Kidney glomerular epithelial cell (primary cell): ENCODE data around the gene ZNF346.
"Not testable (repeated sequence)": the region's sequence is repeated elsewhere in the genome, so short reads cannot be mapped to it uniquely, and the experiment has no call there.

ENCODE experiments used
- DNase-seq: peaks from one replicate; lab custom pipeline; 2025; lab: John Stamatoyannopoulos, UW

The ZNF346 gene

GRCh38 chr5:177010153-177010552 lies 12.3 kb upstream of the ZNF346 start:
- no peak for DNase-seq

GRCh38 chr5:177015156-177015555 lies 7.3 kb upstream of the ZNF346 start:
- DNase-seq, result no peak

GRCh38 chr5:177018341-177018740 lies 4.2 kb upstream of the ZNF346 start:
- no peak for DNase-seq

- no peak for DNase-seq
These were observed 2.5 kb upstream of the ZNF346 start for GRCh38 chr5:177020033-177020432.

DNA sequence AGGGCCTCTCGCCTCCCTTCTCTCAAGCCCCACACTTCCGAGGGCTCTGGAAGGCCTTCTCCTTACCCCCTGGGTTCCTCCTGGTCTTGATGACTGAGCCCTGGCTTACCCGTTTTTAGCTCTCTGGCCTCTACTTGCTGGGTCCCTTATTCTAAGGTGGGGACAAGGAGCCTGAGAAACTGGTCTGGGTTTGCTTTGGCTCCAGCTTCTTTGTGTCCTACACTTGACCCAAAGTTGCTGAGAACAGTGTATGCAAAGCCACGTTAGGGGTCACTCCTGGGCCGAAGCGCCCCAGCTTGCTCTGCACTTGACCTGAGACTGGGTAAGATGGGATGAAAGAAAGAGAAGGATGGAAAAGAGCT lies 788 bp downstream of the ZNF346 start:
- DNase-seq, result no peak

DNA sequence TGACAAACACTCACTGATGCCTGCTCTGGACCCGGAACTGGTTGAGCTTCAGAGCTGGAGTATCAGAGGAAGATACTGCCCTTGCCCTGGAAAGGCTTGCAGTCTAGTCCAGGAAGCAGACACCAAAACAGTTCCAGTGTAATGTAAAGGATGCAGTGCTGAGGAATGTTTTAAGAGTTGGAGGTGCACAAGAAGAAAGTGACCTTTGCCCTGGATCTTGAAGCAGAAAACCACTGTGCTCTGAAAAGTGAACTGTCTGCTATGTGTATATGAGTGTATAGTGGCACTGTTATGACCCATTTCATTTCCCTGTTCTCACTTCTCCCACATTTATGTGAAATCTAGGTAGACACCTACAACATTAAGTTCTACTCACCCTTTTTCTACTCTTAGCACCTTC lies 2.1 kb downstream of the ZNF346 start:
- DNase-seq, result no peak

- no peak for DNase-seq
These were observed 2.7 kb downstream of the ZNF346 start for GRCh38 chr5:177025101-177025601.

DNA sequence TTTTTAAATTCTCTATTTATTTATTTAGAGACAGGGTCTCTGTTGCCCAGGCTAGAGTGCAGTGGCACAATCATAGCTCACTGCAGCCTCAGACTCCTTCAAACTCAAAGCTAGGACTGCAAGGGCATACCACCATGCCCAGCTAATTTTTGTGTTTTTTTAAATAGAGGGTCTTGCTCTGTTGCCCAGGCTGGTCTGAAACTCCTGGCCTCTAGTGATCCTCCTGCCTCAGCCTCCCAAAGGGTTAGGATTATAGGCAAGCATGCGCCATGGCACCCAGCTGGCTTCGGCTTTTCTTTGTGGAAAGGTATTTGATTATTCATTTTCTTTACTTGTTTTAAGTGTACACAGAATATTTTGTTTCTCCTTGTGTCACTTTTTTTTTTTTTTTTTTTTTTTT lies 5.2 kb downstream of the ZNF346 start:
- DNase-seq, result no peak

DNA sequence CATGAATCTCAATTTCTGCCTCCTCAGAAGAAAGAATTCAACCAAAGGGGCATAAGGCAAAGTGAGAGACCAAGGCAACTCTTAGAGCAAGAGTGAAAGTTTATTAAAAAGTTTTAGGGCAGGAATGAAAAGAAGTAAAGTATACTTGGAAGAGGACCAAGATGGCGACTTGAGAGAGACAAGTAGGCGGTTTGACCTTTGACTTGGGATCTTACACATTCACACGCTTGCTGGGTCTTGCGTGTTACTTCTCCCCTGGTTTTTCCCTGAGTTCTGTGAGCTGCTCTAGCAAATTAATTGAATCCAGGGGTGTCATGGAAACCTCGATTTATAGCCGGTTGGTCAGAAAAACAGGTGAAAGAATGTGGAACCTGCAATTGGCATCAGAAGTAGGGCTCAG lies 7.0 kb downstream of the ZNF346 start:
- no peak for DNase-seq

DNA sequence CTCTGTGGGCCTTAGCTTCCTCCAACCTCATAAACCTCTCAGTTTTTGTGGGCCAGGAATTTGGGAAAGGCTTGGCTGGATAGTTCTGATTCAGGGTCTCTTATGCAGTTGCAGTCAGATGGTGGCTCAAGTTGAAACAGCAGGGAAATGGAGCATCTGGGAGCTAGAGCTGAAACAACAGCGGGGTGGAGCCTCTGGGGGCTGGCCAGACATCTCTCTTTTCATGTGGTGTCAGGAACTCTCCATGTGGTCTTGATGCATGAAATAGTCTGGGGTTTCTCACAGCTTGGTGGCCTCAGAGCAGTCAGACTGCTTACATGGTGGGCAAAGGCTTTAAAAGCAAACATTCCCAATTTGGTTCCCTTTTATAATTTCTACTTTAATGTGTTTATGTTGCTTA lies 13.5 kb downstream of the ZNF346 start:
- no peak for DNase-seq

DNA sequence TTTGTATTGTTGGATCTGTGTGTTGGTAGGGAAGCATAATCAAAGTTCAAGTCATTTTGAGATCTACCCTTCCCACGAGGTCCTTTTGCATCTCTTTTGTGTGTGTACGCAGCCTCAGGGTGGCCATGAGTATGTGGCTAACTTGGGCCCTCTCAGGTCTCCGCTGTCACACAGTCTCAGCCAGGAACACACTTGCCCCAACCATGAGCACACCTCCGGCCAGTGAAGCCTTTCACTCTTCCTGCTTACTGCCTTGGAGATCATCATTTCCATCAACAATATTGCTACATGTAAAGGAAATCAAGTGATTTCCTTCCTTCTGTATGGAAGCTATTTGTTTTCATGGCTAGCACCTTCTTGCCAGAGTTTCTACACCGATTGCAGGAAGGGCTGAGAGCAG lies 13.9 kb downstream of the ZNF346 start:
- no peak for DNase-seq

GRCh38 chr5:177036921-177037320 lies 14.4 kb downstream of the ZNF346 start:
- no peak for DNase-seq

- no peak for DNase-seq
These were observed 18.4 kb downstream of the ZNF346 start for GRCh38 chr5:177040814-177041420.

GRCh38 chr5:177041936-177042335 lies 19.4 kb downstream of the ZNF346 start:
- no peak for DNase-seq

DNA sequence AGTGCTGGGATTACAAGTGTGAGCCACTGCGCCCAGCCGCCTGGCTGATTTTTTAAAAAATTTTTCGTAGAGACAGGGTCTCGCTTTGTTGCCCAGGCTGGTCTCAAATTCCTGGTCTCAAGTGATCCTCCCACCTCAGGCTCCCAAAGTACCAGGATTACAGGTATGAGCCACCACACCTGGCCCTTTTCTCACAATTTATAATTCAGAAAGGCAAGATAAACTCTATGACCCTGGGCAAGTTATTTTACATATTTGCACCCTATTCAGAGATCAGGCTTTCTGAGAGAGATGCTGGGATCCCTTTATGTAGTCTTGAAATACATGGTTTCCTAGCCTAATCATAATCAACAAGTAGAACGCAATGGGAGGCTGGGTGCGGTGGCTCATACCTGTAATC lies 20.6 kb downstream of the ZNF346 start:
- no peak for DNase-seq

- DNase-seq, result no peak
These were observed 21.5 kb downstream of the ZNF346 start for GRCh38 chr5:177043958-177044357.

DNA sequence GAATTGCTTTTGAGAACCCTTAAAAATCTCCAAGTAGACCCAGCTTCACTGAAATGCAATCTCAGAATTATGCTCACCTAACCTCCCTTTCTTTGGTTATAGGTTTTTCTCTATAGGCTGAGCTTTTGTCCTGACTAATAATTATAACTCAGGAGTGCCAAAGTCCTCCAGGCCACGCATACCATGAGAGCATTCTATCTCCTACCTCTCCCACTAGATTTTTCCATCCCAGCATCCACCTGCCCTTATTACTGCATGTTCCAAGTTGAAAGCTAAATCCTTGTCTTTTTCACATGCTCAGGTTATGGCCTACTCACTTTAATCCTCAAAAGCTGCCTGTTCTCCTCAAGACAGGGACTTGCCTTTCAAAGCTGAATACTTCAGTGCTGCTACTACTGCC lies 22.1 kb downstream of the ZNF346 start:
- no peak for DNase-seq

DNA sequence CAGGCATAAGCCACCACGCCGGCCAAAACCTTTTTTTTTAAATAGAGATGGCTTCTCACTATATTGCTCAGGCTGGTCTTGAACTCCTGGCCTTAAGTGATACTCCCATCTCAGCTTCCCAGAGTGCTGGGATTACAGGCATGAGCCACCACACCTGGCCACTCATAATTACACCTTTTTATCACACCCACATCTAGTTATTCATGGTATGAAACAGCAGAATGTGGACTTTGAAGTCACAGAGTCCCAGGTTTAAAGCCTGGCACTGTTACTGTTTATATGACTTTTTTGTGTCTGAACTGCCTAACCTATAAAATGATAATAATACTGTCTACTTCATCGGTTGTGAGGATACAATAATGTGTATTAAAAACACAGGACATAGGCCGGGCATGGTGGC lies 23.1 kb downstream of the ZNF346 start:
- no peak for DNase-seq

- not testable (repeated sequence) for DNase-seq
These were observed 26.0 kb downstream of the ZNF346 start for GRCh38 chr5:177048531-177048930.

- DNase-seq, result no peak
These were observed 26.8 kb downstream of the ZNF346 start for GRCh38 chr5:177049285-177049684.

DNA sequence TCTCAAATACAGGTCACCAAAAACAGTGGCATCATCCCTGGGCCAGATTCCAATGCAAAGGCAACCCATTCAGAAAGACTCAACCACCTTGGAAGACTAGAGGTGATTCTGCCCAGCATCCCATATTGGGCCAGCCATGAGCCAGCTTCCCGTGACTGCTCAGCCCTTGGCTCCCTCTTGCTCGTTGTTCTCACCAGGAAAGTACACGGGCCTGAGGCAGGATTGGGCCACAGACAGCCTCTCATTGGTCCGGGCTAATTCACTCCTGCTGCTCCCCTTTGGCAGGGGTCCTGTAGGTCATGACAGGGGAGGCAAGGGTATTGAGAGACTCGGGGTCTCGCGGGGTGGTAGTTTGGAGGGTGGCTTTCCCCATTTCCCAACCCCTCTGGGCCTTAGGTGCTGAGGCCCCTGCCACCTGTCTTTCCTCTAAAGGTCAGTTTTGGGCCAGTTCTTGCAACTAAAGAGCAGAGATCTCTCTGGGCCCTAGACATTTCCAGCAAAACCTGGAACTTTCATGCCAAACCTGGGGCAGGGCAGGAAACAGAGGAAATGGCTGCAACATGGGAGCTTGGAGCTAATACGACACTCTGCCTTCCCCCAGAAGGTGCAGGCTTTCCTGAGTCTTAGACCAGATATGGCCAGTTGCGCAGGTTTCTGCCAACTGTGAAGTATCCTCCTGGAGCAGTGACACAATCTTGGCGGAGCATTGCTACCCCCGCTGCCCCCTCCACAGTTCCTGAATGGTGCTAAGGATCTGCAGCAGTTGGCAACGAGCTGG lies 42.2 kb downstream of the ZNF346 start:
- no peak for DNase-seq

- DNase-seq, result no peak
These were observed 43.0 kb downstream of the ZNF346 start for GRCh38 chr5:177065491-177065890.

- no peak for DNase-seq
These were observed 43.7 kb downstream of the ZNF346 start for GRCh38 chr5:177066224-177066623.

DNA sequence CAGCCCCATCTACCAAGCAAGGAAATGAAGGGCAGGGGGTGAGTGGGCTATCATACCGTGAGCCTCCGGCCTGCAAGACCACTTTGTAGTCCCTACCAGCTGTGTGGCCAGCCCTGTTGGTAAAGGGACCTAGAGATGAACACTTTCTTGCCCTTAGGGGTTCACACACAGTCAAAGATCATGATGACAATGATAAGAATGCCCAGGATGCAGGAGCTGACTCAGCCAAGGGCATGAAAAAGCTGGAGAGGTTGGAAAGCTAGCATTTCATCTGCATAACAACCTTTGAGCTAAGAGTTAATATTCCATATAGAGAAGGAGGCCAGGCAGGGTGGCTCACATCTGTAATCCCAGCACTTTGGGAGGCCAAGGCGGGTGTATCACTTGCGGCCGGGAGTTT lies 45.0 kb downstream of the ZNF346 start:
- DNase-seq, result no peak
